ENCODE measurements around the gene MKLN1.
"Not testable (repeated sequence)": the region's sequence is repeated elsewhere in the genome, so short reads cannot be mapped to it uniquely, and the experiment has no call there.

MKLN1 gene

GRCh38 chr7:131501930-131502685 lies 174.4 kb downstream of the MKLN1 start:
- no peak for DNase-seq (ENCODE audit: low read depth)

DNA sequence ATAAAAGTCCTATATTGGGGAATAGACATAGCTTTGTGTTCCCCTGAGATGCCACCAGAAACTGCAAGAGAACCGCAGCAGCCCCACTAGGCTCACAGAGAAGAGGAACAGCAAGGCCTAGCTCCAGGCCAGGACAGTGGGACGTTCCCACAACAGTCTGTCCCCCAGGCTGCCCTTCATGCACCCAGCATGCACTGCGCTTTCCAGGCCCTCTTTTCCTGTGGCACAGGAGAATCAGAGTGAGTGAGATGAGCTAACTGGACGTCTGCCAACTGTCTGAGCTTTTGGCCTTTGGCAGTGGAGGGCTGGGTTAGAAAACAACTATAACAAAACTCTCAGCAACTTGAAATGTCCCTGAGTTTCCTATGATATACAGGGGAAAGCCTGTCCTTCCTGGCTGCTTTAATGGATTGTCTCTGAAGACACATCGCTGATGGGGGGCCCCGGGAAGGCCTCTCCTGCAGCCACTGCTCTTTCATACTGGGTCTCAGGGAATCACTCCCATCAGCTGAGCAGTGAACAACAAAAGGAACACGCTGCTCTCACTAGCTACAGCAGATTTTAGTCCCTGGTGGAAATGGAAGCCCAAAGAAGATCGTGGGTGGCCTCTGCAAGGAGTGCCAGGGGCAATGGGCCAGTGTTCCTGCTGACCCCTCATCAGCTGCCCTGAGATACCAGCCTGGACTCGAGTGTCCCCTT lies 175.3 kb downstream of the MKLN1 start:
- DNase-seq (ENCODE audit: low read depth): no peak

GRCh38 chr7:131503639-131504038 lies 176.0 kb downstream of the MKLN1 start:
- no peak for DNase-seq (ENCODE audit: low read depth)

DNA sequence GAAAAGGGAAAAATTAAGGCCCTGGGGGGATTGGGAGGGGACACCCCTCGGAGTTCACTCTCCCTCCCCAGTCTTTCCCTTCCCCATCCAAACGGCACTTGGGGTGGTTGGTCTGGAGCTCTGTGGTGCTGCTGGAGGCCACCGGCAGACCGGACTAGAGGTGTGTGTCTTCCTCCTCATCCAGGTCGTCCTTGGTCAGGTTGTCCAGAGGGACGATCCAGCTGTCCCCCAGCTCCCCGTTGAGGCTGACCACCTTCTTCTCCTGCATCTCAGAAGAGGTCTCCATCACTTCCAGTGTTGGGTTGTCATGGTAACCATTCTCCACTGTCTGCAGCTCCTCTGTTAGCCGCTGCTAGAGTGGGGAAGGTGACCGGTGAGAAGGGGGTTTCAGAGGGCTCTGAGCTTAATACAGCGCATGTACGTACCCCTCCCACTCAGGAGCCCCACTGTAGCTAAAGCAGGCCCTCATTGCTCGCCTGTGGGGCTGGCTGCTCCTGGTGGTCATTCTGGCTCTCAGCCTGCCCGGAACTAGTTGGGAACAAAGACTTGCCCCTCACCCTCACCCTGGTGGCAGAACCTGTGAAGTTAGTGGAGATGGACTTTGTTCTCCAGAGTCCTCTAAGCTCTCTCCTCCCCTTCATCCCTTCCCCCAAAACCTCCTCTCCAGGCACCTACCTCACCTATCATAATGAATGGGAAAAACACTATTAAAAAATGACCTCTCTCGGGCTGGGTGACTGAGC lies 176.7 kb downstream of the MKLN1 start:
- DNase-seq (ENCODE audit: low read depth): no peak

- DNase-seq (ENCODE audit: low read depth): not testable (repeated sequence)
Observed at GRCh38 chr7:131505037-131505620, 177.5 kb downstream of the MKLN1 start.

- no peak for DNase-seq (ENCODE audit: low read depth)
Observed at GRCh38 chr7:131505636-131506557, 178.2 kb downstream of the MKLN1 start.

- no peak for DNase-seq (ENCODE audit: low read depth)
Observed at GRCh38 chr7:131506597-131506996, 178.9 kb downstream of the MKLN1 start.

- peak; percentile 37 for DNase-seq (ENCODE audit: low read depth)
Observed at GRCh38 chr7:131507592-131508331, 180.1 kb downstream of the MKLN1 start.

- no peak for DNase-seq (ENCODE audit: low read depth)
Observed at GRCh38 chr7:131508754-131509486, 181.2 kb downstream of the MKLN1 start.

DNA sequence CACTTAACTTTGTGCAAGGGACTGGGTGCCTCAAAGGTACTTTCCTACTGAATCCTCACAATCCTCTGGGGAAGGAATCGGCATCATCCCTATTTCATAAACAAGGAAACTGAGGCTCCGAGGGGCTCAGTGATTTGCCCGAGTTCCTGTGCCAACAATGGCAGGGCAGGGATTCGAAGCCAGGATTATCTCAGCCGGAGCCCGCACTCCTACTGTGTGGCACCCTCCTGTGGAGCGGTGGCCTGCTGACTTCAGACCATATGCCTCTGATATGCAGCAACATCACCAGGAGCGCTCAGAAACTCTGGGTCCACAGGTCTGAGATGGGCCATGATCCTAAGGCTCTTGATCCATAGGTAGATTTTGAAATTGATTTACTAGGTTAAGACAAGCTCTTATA lies 182.1 kb downstream of the MKLN1 start:
- DNase-seq (ENCODE audit: low read depth): no peak

- DNase-seq (ENCODE audit: low read depth): no peak
Observed at GRCh38 chr7:131511071-131511470, 183.4 kb downstream of the MKLN1 start.

DNA sequence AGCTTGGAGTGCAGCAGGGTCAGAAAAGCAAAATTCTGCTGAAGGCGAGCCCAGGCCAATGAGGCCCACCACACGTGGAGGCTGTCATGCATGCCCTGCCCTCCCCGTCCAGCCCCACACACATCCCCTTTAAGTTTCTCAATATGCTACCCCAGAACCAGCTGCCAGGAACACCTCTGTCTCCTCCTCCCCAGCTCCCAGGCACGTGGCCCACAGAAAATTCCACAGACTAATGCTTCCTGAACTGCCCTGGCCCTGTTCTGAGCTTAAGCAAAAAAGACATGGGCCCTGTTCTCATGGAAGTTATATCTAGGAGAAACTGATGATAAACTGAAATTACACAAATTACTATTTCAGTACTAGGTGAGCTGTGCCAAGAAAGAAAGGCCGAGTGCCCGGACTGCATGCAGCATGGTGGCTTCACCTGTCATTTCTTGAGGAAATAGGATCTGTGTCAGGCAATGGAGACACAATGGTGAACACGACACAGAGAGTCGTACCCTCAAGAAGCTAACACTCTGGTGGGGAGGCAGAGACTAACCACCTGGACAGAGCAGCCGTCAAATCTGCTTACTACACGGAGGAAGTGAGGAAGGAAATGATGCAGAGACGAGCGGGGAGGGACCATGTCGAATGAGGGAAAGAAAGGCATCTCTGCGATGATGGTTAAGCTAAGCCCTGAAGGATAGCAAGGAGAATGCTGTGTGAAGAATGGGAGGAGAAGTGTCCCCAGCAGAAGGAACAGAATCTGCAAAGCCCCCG lies 184.3 kb downstream of the MKLN1 start:
- no peak for DNase-seq (ENCODE audit: low read depth)

DNA sequence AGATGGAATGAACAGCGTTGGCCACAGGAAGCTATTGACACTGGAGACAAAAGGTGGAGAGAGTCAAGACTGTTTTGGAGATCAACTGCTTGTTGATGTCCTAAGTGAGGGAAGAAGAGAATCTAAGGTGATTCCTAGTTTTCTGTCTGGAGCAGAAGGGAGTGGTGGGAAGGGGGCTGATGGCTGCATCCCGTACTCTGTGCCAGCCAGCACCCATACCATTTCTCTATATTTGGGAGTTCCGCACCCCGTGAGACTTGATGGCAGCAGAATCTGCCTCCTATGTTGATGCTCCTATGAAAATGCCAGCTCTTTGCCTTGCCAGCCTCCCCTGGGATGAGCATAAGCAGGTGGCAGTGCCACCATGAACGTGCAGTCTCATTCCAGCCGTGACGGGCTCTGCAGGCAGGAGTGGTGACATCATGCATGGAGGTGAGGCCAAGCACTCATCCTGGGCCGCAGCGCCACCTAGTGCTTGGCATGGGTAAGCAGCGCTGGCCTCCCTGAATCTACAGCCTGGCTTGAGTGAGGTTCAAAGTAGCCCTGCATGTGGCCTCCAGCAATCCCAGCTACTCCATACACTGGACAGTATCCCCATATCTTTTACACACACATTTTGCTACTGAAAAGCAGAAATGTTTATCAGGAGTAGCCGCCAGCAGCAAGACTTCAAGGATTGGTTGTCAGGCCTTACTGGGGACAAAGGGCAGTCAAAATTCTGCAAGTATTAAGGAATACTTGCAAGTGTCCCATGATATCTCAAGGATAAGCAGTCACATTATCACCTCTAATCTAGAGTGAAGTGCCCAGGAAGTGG lies 185.8 kb downstream of the MKLN1 start:
- DNase-seq (ENCODE audit: low read depth): peak; percentile 65

- DNase-seq (ENCODE audit: low read depth): not testable (repeated sequence)
Observed at GRCh38 chr7:131515471-131515870, 187.8 kb downstream of the MKLN1 start.

DNA sequence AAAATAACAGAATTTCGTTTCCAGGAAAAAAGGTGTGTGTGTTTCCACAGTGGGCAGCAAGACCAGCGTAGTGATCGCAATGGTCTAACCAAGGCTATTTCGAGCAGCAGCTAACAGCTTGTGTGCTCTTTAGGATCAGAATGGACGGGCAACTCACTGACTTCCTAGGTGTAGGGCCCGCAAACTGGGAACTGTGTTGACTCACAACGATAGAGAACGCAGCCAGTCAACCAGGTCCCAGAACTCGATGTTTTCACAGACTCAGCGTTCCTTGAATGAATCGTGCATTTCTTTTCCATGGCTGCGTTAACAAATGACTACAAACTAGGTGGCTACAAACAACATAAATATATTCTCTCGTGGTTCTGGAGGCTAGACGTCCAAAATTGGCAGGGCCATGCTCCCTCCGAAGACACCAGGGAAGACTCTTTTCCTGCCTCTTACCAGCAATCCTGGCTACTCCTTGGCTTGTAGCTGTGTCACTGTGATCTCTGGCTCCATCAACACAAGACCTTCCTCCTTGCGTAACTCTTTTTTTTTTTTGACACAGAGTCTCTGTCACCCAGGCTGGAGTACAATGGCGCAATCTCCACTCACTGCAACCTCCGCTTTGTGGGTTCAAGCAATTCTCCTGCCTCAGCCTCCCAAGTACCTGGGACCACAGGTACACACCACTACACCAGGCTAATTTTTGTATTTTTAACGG lies 189.7 kb downstream of the MKLN1 start:
- no peak for DNase-seq (ENCODE audit: low read depth)

DNA sequence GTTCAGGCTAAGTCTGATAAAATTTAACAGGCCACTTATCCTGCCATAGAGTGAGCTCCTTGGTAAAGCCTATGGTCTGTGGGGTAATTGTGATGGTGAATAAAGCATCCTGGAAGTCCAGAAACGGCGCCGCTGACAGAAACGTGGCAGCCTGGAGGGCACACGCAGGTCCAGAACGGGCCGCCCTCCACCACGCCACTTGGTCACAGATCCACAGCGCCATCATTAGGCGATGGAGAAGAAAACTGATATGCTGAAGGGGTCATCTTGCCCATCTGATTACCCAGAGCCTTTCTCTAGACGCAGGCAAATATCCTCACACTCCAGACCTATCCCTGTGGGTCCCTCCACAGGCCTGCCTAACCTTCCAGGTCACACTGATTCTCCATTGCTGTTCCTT lies 190.9 kb downstream of the MKLN1 start:
- DNase-seq (ENCODE audit: low read depth): no peak

DNA sequence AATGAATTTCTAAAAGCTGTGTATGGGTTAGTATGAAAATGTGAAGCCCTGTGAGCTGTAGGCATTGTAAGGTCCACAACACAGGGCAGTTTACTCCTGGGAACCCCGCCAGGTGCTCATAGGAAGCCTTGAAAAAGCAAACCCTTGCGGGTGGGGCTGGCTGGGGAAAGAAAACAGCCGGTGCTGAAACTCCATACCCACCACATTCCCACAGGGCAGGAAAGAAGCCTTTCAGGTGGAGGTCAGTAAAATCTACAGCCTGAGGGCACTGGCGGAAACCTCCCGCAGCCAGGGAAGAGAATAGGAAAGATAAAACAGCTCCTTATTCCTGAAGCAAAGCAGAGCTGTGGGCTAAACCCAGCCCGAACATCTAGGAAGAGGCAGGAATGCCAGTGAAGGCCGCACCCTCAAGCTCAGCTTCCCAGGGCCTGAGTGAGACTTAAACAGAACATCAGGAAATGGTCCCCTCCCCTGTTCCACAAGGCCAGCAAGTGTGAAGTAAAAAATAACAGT lies 194.0 kb downstream of the MKLN1 start:
- no peak for DNase-seq (ENCODE audit: low read depth)

Data from CMK (cell line).